Activated CD4-positive, alpha-beta T cell treated with anti-CD3 and anti-CD28 coated beads, Interleukin-2, amount 10 ng/mL, durations not matched to agents 24 days and 14 days (primary cell): ENCODE data around the gene RENBP. TPM values are rescaled to one million over a fixed set of nuclear protein-coding genes. Genes with fewer than 3 reads are reported as not detected.
A peak's percentile ranks its signal among the peaks of the same experiment; 100 is the strongest.

Source experiments
- DNase-seq: peaks from one replicate; pipeline ENCODE4 v3.0.0; 2022
- H3K27ac Mint-ChIP-seq: one replicate; pipeline ENCODE4 v1.8.0; 2022; ENCODE audit warnings: mild to moderate bottlenecking, mixed read lengths
- H3K27me3 Mint-ChIP-seq: one replicate; pipeline ENCODE4 v1.8.0; 2022; ENCODE audit warnings: mixed read lengths
- H3K36me3 Mint-ChIP-seq: one replicate; pipeline ENCODE4 v1.8.0; 2022; ENCODE audit warnings: low read depth, mild to moderate bottlenecking, mixed read lengths
- H3K4me1 Mint-ChIP-seq: one replicate; pipeline ENCODE4 v1.8.0; 2021; ENCODE audit warnings: mixed read lengths
- H3K4me3 Mint-ChIP-seq: one replicate; pipeline ENCODE4 v1.8.0; 2022; ENCODE audit warnings: mild to moderate bottlenecking, moderate library complexity, mixed read lengths
- H3K9me3 Mint-ChIP-seq: one replicate; pipeline ENCODE4 v1.8.0; 2021; ENCODE audit warnings: mixed read lengths
- intact Hi-C: fragments of 100-400 bp; cut with micrococcal nuclease; formaldehyde crosslinking; loops from one replicate; pipeline ENCODE4 v1.15.1; 2023
- total RNA-seq: library from RNA; stranded (reverse); gene quantifications from 2 replicates; pipeline ENCODE4 v1.2.3, GENCODE V29; 2022

Gene RENBP
- total RNA-seq, 1 donor from 2014 or later = 15.1 TPM

- Mint-ChIP-seq H3K4me3 (peak within 1 kb of the TSS; percentile 57), H3K27me3 (peaks cover 26% of the 10 kb centered on the region), H3K4me1 (peaks cover 2% of the 10 kb centered on the region), H3K9me3 (no peaks in the 10 kb centered on the region), H3K27ac (no peak within 1 kb of the TSS), H3K36me3 (no peaks in the 10 kb centered on the region)
- intact Hi-C loops = no loop called here
- peak; percentile 70 for DNase-seq
These were observed 58.2 kb downstream of the RENBP start, which contains the start of gene L1CAM for GRCh38 chrX:153885968-153886903. Gene L1CAM, minus strand, starts transcription at chrX:153886173. Its CDS starts 10,337 bp downstream, at chrX:153875836.

Other genes with a start within 250 kb of the RENBP start
- 154 and 157 TPM in 2 replicates for gene BCAP31, start 220.3 kb downstream of the RENBP start, total RNA-seq
- gene ABCD1, start 219.8 kb downstream of the RENBP start, total RNA-seq = 6.6 and 7.7 TPM in 2 replicates
- 0.43 and 0.49 TPM in 2 replicates for gene PLXNB3, start 180.4 kb downstream of the RENBP start, total RNA-seq
- not detected in 2 replicates for gene SRPK3, start 163.6 kb downstream of the RENBP start, total RNA-seq
- gene IDH3G, start 150.3 kb downstream of the RENBP start, total RNA-seq = 70.2 and 78.8 TPM in 2 replicates
- 265 and 277 TPM in 2 replicates for gene SSR4, start 150.0 kb downstream of the RENBP start, total RNA-seq
- 0.26 and 0.58 TPM in 2 replicates for gene PDZD4, start 114.1 kb downstream of the RENBP start, total RNA-seq
- 1.3 and 1.6 TPM in 2 replicates for gene L1CAM, start 58.5 kb downstream of the RENBP start, total RNA-seq
- not detected in 2 replicates for gene AVPR2, start 40.0 kb downstream of the RENBP start, total RNA-seq
- gene ARHGAP4, start 18.4 kb downstream of the RENBP start, total RNA-seq = 135 and 137 TPM in 2 replicates
- gene NAA10, start 9.6 kb downstream of the RENBP start, total RNA-seq = 153 and 168 TPM in 2 replicates
- gene HCFC1, start 27.2 kb upstream of the RENBP start, total RNA-seq = 107 and 109 TPM in 2 replicates
- 2.4 and 3.8 TPM in 2 replicates for gene TMEM187, start 28.1 kb upstream of the RENBP start, total RNA-seq
- 177 and 192 TPM in 2 replicates for gene IRAK1, start 75.3 kb upstream of the RENBP start, total RNA-seq
- gene MECP2, start 153.1 kb upstream of the RENBP start, total RNA-seq = 55.1 and 58.8 TPM in 2 replicates
- not detected in 2 replicates for gene OPN1LW, start 199.6 kb upstream of the RENBP start, total RNA-seq
- not detected in 2 replicates for gene OPN1MW, start 238.0 kb upstream of the RENBP start, total RNA-seq